Activated CD4-positive, alpha-beta T cell treated with anti-CD3 and anti-CD28 coated beads, Interleukin-2, amount 50 U/mL, for 16 hours (primary cell): Measurements from ENCODE around the gene PLB1.

Experiments used
- DNase-seq: peaks from one replicate; pipeline ENCODE4 v3.0.0-alpha.2; 2020

Gene PLB1

DNA sequence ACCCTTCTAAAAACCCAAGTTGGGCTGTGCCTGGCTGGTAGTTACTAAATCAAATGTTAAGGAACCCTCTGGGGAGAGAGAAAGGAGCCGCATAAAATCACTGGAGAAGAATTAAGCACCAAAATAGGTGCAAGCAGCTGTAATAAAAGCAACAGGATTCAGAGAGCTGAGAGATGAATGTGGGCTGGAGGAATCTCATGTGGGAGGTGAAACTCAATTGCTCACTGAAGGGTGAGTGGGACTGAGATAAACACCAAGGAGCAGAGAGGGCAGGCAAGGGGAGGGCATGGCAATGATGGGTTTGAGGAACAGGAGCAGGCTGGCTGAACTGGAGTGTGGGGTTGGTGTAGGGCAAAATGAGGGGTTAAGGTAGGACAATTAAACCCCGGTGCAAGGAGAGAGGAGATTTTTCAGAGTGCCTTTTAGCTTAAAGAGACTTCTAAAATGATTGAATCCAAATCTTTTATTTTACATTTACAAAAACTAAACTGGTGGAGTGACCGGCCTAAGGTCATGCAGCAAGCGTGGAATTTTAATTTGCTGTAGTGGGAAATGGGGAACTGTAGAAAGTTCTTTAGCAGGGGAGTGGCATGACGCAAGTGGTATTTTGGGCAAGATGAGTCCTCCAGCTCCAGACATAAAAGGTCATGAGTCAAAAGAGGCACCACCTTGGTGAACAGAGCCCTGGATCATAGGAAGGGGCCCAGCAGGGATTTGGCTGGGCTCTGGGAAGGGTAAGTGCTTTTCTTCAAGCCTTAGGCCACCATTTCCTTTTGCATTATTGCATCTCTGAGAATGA, 10.5 kb downstream of the PLB1 start:
- DNase-seq, result no peak

DNA sequence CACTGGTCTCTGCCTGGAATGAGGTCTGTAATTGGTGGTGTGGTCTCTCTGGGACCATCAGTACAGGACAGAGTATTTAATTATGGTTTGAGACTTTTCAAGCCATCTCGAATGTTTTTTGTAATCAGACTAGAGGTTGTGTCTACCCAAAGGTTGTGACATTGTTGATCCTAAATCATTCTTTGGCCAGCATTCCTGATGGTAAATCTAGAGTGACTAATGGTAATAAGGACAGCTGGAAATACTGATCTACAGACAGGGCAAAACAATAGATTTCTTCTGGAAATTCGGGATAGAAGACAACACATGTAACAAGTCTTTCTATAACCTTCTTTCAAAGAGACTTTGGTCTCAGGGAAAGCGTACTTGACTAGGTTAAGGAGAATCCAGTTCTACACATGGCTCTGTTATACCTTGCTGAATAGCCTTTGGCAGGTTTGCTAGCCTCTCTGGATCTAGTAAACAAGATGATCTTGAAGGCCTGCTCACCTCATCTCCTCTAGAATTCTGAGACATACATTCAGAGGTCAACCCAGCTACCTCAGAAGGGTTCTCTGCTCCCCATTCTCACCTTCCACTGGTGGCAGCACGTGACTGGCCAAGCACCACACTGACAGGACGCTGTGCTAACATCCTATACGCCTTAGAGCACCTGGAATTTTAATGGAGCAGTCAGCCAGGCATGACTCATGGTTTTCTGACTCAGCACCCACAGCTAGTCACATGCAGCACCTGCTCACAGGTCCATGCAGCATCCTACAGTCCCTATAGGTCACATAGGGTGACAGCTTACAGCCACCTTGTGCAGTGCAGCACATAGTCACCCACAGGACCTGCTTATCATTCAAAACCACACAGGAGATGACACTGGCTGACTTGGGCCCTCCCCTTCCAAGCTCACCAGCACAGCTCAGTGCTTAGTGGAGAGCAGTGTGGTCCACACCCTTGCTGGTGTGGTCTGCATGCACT, 12.2 kb downstream of the PLB1 start:
- DNase-seq, result no peak

DNA sequence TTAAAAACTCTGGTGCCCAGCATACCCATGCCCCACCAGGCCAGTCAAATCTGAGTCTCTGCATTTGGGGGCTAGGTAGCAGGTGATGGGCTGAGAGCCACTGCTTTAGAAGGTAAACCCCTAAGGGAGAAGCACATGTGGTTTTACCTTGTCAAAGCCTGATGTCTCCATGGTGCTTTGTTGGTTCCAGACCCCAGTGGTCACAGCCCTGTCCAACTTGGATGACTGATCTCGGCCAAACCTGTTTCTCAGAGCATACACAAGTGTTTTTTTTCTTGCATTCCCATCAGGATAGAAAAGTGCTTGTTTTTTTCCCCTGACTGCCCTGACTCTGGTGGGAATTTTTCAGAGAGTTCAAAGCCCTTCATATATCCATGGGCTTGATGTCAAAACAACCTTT, 13.5 kb downstream of the PLB1 start:
- no peak for DNase-seq

DNA sequence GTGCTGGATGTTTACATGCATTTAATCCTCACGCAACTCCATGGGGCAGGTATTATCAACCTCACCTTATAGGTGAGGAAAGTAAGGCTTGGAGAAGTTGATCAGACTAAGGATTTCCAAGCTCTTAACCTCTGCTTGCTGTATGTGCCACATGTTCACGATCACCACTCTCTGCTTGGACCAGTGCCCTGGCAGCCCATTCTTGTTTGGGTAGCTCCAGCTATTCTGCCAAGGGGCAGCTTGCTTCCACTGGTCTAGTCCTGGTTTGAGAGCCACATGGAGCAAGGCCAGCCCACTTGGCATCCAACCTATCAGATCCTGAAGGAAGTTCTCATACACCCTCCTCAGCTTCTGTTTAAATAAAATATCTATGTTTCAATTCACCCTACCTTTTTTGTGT, 14.3 kb downstream of the PLB1 start:
- DNase-seq, result no peak

DNA sequence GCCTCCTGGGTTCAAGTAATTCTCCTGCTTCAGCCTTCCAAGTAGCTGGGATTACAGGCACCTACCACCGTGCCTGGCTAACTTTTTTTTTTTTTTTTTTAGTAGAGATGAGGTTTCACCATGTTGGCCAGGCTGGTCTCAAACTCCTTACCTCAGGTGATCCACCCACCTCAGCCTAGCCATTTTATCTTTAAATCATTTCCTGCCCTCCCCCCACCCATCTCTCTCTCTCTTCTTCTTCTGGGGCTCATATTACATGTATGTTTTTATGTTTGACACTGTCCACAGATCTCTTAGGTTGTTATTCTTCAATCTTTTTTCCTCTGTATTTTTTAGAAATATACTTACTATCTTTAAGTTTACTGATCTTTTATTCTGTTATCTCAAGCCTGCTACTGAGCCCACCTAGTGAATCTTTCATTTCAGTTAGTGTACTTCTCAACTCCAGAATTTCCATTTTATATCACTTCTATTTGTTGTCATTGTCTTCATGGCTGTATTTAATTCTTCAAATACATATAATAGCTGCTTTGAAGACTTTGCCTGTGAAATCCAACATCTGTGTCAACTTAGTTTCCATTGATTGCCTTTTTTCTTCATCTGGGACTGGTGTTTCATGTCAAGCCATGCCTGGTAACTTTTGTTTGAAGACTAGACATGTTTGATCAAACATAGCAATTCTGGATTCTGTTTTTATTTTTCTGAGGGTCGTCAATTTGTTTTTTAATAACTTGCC, 16.2 kb downstream of the PLB1 start:
- DNase-seq, result no peak

DNA sequence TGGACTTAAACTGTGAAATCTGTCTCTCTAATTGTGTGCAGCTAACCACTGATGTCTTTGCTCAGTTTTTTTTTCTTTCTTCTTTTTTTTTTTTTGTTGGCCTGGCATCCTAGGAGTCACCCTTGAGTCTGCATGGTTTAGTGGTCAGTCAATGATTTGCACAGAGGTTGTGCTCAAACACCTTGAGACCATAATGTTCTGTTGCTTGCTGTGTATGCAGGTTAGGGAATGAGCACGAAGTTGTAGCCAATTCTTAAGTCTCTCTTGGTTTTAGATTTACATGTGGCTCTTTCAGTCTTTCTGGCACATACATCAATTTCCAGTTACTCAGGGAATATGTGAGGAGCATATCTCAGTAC, 16.7 kb downstream of the PLB1 start:
- no peak for DNase-seq

DNA sequence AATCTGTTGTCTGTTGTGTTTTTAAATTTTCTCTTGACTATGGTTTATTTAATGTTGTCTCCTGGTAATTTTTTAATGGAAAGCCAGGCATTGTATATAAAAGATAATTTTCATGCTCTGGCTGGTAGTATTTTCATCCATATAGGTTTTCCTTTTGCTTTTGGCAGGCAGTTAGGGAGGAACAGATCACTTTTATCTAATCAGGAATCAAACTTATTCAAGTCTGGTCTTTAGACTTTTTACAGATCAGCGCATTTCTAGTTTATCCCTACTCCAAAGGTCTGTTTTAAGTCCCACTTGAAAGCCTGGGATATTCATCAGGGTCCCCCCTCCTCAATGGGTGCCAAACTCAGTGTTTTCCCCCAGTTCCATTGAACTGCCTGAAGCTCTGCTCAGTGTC, 17.2 kb downstream of the PLB1 start:
- no peak for DNase-seq

DNA sequence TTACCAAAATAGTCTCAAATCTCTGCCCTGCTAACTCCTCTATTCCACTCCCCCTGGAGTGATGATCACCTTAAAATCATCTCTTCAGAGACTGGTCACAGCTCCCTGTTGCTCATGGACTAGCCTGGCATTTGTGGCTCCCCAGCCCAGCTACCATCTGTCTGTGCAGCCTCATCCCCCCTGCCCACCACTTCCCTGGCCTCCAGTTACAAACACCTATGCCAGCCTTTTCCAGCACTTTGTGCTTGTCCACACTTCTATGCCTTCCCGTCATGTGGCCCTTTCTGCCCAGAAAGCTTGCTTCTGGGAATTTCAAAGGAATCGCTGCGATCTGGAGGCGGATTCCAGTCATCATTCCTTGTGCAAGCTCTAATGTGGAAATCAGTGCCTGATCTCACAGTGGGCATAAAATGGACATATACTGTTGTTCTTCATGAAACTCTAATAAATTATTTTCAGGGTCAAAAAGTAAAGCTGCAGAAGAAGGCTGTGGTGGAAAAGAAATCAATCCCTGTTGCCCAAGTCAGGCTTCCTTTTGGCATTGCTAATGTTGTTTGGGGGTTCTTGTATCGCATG, 19.4 kb downstream of the PLB1 start:
- DNase-seq, result no peak

DNA sequence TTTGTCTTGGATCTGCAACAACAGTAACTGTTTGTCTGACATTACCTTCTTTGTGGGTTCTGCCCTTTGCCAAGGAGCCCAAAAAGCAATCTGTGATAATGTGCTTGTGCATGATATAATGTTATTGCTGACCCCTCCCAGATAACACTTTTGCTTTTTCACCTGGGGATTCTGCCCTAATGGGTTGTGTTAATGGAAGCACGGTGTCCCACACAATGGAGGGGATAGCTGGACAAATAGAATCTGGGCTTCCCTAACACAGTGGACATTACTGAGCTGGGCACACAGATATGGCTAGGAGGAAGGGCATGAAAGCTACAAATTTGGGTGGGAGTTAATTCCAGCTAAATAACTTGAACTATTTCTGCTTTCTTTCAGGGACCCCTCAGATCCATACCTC, 20.6 kb downstream of the PLB1 start:
- no peak for DNase-seq

DNA sequence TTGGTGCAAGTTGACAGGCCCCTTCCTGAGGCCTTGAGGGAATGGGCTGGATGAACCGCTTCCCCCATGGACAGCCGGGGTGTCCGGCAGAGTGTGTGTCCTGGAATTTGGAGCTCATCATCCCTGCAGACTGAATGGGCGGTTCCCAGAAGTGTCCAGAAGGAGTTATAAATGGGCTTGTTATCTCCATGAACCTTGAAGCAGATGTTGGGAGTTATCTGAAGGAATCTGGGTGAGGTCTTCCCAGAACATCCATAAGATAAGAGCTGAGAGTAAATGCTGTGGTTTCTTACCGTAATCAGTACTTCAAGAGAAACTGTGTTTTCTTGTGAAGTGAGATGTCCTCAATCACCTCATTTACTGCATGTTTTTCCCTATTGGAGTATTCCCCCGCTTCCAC, 21.1 kb downstream of the PLB1 start:
- DNase-seq, result no peak

DNA sequence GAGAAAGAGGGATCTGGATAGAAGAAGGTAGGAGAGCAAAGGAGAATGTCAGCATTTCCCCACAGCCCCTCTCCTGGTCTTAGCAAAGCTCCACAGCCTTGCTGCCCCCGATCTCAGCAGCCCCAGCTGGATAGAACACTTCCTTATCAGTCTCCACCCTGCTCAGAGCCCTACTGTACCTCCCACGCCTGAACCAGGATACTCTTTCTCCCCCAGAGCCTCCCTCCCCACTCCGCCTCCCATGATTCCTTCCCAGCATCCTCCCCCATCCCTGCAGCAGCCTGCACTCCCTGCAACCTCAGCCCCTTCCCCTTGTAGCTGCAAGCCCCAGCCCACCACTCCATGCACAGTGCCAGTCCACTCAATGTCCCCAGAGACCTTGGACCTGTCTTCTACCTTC, 25.8 kb downstream of the PLB1 start:
- no peak for DNase-seq

DNA sequence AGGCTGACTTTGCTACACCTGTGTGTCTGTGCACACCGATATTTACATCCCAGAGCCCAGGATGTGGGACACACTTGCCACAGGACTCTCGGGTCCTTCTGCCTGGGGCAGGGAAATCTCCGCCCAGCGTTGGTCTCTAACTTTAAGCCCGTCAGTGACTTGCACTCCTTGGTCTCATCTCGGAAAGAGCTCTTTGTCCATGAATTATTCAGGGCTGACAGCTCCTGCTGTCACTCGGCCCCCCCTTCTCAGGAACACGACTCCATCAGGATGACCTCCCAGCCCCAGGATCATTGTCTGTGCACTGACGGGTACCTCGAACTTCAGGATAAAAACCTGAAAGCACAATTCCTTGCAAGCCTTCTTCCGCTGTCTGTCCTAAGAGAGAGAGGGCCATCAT, 26.6 kb downstream of the PLB1 start:
- no peak for DNase-seq

DNA sequence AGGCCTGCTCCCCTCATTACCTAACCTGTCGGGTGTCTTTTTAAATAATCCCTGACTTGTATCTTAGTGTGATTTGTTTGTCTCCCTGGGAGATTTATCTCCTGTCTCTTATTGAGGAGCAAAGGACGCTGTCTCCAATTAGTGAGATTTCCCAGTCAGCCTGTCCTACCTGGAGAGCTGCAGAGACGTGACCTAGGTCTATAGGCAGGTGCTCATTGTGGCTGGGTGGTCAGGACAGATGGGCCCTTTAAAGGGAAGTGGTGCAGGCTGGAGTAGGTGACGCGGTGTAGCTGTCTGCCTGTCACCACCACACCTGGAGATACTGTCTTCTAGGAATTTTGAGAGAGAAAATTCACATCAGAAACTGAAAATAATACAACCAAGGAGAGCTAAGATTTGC, 28.0 kb downstream of the PLB1 start:
- DNase-seq, result no peak

DNA sequence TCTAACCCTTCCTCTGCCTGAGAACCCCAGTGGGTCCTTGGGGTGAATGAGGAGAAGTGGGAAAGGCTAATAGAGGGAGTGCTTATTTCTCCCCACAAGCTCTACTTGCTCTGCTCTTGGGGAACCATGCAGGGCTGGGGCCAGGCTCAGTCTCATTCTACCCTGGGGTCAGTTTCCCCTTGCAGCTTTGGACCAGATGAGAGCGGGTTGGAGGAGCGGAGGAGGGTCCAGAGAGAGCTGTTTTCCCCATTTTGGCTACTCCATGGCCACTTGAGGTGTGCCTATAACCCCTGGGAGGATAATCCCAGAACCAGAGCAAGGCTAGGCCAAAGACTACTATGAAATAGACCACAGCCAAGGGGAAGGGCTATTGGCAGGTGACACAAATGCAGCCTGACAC, 29.6 kb downstream of the PLB1 start:
- DNase-seq, result no peak

DNA sequence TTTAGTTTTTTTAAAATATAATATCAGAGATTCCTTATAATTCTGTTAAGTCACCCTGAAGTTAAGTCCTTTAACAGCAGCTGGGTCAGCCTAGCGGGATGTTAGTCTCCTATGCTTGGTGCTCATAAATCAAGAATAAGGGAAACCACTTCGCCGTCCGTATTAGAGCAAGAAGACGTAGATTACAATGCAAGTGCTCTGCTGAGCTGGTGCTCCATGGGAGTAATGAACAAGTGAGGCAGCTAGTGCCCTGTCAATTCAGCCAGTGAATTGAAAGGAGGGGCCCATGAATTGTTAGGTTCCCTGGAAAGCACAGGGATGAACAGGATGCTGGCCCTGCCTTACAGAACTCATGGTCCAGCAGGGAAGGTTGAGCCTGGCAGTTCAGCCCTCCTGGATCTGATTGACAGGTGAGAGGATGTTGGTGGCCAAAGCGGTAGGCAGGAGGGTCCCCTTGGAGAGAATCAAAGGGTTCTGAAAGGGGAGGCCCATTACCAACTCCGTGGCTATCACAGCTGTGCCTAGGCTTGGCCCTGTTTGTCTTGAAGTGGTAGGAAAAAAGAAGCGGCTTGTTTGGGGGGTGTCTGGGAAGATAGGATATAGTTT, 30.8 kb downstream of the PLB1 start:
- no peak for DNase-seq

DNA sequence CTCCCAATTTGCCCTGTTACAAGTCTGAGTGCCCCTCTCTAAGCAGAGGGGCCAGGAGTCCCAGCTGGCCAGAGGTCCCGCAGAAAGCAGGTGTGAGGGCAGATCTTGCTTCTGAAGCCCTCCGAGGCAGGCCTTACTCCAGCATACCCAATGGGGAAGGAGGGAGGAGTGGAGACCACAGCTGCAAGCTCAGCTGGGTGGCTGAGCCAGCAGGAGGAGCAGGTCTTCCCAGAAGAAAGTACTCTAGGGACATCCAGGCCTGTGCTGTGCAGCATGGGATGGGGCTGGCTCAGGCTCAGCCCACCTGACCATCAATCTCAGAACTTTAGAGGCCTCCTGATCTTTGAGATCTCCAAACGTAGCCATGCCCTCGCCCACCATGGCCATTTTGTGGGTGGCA, 31.3 kb downstream of the PLB1 start:
- no peak for DNase-seq

DNA sequence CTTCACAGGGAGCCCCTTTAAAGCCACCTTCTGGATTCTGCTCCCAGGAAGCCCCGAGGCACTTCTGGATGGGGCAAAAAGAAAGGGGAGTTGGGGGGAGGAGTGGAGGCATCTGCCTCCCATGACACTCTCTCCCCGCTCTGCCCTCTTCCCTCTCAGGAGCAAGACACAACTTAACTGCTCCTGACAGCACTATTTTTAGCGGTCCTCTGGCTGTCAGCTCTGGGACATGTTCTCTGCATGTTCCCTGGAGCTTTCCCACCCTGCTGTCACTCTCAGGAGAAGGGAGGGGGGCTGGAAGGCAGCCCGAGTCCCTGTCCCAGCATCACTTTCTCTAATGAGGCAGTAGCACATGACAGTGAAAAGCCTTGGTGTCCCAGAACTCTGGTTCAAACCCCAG, 32.3 kb downstream of the PLB1 start:
- no peak for DNase-seq

DNA sequence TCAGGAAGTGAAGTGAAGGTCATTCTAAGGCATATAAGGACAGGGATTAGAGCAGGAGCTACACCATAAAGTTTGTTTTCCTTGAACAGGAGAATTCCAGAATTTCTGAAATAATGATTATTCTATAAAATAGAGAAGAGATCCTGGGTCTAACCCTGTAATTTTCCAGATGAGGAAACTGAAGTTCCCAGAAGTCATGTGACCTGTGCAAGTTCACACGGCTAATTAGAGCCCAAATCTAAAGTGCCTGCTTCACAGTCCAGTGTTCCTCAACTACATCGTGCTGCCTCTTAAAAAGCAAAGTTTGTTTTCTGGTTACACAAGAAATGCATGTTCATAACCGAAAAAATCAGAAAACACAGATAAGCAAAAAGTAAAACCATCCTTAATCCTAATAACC, 34.9 kb downstream of the PLB1 start:
- DNase-seq, result no peak

DNA sequence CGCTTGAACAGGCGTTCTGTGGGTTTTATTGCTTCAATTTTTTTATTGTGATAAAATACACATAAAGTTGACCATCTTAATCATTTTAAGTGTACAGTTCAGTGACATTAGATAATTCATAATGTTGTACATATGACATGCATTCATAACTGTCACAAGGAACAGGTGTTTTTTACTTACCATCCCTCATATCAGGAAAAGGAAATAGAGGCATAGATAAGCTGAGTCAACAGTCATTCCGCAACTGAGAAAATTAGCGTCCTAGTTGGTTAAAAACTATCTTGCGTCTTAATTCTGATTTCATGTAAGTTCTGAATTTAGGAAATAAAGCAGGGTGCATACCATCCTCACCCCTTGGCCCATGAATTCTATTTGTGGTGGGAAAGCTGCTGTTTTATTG, 36.5 kb downstream of the PLB1 start:
- DNase-seq, result peak; percentile 41

DNA sequence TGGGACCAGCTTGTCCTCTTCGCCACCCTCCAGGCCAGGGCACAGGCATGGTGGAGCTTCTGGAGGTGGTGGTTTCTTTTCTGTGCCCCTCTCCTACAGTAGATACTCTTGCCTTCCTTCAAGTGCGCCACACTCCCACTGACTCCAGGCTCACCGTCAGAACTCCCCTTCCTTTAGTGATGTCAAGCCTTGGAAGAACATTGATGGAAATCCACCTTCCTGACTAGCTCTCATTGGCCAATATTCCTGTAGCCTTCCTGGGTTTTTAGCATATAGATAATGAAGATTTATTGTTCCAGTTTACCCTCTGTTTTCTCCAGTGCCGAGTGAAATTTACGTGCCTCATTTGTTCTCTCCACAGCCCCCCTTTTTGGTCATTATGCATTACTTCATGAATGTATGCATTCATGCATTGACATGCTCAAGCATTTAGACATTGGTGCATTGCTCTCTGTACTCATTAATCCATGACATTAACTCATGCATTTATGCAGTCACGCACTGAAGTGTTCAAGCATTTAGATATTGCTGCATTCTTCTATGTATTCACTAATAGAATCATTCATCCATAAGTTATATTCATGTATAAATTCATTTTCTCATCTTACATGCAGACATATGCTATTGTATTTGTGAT, 37.3 kb downstream of the PLB1 start:
- no peak for DNase-seq

DNA sequence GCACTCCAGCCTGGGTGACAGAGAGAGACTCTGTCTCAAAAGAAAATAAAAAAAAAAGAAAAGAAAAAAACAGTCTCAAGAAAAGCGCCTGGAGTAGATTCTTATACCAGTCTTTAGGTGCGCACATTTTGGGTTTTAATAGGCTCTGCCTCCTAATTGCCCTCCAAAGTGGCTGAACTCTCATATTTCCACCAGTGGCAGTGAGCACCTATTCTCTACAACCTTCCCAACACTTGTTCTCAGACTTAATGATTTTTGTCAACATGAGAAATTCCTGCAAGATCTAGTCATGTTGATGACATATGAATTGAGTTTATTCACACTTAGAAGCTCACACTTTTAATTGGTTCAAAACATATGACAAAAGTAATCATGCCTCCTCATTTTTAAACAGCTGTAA, 39.0 kb downstream of the PLB1 start:
- DNase-seq, result no peak

DNA sequence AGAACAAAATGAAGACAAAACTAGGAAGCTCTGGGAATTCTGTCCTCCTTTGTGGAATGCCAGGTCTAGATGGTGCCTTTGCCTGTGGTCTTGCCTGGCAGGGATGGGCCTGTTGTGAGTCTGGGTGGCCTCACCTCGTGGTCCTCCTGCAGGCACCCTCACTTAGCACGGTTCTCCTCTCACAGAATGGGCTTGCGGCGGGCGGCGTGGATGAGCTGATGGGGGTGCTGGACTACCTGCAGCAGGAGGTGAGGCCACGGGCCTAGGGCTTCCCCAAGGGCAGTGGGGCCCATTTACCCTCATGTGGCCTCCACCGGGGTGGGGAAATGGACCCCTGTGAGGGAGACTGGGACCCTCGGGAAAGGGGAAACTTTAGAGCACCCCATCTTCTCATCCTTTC, 42.3 kb downstream of the PLB1 start:
- no peak for DNase-seq
